Measurements from ENCODE around the gene RPS15.

The RPS15 gene

GRCh38 chr19:1489463-1490310 is 51.5 kb downstream of the RPS15 start:
- no peak for FAIRE-seq

Data from TTC549 (cell line).